Pulmonary artery endothelial cell (primary cell): Measurements from ENCODE around the gene ZNF506. TPM values are rescaled to one million over a fixed set of nuclear protein-coding genes. Genes with fewer than 3 reads are reported as not detected.
"Not testable (repeated sequence)": the region's sequence is repeated elsewhere in the genome, so short reads cannot be mapped to it uniquely, and the experiment has no call there.

Experiments
- DNase-seq: peaks from one replicate; pipeline ENCODE4 v3.0.0-alpha.2; 2011; ENCODE audit warnings: low read depth, low spot score
- total RNA-seq: library from RNA; depleted of rRNA; stranded (reverse); fragments of >200 nt; gene quantifications from 2 replicates; pipeline ENCODE4 v1.2.3, GENCODE V29; 2014

Gene ZNF506
- total RNA-seq, 1 donor from 2014 or later, result 1.4 TPM

DNA sequence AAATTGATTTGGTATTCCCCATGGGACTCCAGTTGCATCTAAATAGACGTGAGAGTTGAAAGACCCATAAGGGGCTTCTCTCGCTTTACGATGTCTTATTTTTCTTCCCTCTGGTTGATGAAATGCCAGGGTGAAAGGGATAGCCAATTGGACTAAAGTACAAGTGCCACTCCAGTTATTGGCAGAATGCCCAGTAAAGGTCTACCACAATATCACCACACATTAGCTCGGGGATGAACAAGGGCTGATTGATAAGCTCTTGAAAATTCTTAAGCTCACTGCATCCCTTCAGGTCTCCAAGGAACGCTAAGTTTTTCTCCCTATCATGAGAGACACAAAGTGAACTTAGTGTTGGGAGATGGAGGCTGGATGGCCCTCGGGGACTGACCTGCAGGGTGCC lies 39.8 kb downstream of the ZNF506 start:
- not testable (repeated sequence) for DNase-seq

DNA sequence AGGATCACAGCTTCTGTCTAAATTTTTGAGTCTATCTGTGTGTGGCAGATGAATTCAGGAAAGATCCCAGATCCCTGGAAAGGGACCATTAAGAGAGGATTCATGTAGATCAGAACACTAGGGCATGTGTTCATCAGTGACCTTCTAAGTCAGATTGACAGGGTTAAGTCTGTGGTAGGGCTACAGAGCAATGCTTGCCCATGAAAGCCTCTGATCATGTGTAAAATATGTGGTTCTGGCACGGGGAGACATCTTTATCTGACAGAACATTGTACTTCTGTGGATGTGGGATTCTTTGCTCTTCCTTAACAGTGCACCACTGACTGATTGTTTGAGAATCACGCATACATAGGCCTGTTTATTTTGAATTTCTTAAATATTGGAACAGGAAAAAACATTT lies 42.9 kb downstream of the ZNF506 start:
- no peak for DNase-seq

DNA sequence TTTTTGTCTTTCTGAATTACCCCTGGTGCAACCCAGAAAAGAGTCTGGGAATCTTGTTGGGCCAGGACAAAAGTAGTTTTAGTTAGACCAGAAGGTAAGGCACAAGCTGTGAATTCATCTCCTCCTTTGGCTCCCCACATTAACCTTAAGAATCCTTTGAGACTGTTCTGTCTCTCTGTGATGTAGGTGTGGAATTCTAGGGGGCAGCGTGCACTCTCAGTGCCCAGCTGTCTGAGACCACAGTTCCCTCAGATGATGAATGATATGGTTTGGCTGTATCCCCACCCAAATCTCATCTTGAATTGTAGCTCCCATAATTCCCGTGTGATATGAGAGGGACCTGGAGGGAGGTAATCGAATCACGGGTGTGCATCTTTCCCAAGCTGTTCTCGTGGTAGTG lies 43.9 kb downstream of the ZNF506 start:
- no peak for DNase-seq

GRCh38 chr19:19776206-19777008 lies 45.1 kb downstream of the ZNF506 start:
- peak; percentile 95 for DNase-seq

- DNase-seq, result no peak
Observed at GRCh38 chr19:19775891-19776205, 45.7 kb downstream of the ZNF506 start.

GRCh38 chr19:19774354-19775033 lies 47.1 kb downstream of the ZNF506 start:
- no peak for DNase-seq

DNA sequence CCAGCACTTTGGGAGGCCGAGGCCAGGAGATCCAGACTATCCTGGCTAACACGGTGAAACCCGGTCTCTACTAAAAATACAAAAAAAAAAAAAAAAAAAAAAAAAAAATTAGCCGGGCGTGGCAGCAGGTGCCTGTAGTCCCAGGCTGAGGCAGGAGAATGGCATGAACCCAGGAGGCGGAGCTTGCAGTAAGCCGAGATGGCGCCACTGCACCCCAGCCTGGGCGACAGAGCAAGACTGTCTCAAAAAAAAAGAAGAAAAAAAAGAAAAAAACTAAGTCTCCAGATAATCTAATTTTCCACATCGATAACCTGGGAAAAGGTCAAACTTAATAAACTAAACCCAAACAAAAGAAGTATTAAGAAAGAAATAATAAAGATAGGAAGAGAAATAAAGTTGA lies 49.6 kb downstream of the ZNF506 start:
- not testable (repeated sequence) for DNase-seq

GRCh38 chr19:19769971-19770370 lies 51.6 kb downstream of the ZNF506 start:
- DNase-seq, result not testable (repeated sequence)

- DNase-seq, result no peak
Observed at GRCh38 chr19:19758164-19758563, 63.4 kb downstream of the ZNF506 start.

- no peak for DNase-seq
Observed at GRCh38 chr19:19752760-19753403, 68.7 kb downstream of the ZNF506 start.

DNA sequence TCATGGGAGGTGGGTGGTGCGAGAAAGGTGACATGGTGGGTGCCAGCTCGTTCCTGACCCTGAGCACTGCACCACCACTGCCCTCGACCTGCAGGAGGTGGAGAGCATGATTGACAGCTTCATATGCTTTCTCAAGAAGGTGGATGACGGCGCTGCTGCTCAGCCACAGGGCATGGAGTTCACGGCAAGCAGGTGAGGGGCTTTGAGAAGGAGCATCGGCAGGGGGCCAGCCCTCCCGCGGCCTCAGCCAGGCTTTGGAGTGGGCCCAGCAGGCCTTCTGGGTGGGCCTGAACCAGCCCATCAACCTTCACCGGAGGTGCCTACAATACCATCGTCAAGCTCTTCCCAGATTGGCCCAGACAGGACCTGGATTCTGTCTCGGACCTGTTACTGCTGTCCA lies 69.7 kb downstream of the ZNF506 start:
- DNase-seq, result no peak

DNA sequence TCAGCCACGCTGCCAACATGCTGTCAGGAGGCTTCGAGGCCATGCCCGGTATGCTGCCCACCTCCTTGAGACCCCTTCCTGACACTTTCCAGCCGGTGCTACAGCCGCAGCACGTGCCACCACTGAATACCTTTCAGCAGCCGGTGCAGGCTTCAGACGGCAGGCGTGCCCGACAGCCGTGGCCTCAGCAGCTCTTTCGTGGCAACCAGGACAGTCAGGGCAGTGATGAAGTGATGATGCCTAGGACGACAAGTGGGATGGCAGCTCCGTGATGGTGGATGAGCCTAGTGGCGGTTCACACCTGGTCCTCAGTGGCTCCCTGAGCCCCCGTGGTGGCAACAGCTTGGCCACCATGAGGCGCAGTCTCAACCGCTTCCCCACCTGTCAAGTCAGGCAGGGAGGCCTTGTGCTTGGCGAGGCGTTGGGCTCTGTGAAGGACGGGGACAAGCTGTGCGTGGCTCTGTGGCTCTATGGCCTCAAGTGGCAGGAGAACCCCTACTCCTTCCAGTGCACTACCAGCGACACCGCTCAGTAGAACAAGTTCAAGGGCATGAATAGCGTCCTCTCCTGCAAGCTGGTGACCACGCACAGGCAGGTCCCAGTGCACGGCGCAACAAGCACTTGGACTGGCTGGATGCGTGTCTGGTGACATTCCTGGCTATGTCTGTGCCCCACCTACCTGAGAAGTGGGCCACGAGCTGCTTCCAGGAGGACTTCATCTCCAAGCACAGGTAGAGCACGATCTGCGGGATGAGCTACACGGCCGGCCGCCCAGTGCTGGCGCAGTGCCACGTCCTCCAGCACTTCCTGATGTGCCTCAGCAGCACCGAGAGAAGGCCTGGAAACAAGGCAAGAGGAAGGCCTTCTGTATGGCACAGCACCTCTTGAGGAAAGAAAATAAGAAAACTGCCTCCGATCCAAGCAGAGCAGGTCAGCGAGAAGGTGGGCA lies 70.4 kb downstream of the ZNF506 start:
- DNase-seq, result no peak

GRCh38 chr19:19749908-19750841 lies 71.4 kb downstream of the ZNF506 start:
- no peak for DNase-seq

DNA sequence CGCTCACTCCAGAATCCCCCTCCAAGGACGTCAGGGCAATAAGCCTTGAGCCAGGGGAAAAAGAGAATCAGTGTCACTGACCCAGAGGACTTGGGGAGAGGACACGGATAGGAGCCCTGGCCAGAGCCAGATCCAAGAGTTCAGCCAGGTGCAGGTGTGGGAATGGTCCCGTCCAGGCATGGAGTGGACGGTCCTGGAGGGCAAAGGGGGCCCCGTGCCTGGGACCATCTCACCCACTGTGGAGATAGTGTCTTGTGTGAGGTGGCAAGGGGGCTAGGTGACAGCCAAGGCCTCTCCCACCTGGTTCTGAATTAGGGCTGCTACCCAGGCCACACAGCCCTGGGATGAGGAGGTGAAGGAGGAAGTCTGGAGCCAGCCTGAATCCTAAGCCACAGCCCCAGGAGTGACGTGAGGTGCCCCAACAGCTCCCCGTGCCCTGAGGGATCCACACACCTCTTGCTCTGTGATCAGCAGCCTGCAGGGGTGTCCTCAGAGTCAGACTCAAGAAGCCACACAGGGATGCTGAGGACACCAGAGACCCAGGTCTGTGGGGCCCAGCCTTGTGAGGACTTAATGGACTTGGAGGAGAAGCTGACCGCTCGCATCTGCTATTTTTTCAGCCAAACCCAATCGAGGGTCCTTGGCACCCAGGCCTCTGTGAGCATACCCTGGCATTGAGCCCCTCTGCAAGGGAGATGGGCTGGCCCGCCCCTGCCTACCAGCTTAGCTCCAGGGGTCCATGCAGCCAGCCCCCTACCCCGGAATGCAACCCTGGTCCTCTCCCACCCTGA lies 72.2 kb downstream of the ZNF506 start:
- no peak for DNase-seq

DNA sequence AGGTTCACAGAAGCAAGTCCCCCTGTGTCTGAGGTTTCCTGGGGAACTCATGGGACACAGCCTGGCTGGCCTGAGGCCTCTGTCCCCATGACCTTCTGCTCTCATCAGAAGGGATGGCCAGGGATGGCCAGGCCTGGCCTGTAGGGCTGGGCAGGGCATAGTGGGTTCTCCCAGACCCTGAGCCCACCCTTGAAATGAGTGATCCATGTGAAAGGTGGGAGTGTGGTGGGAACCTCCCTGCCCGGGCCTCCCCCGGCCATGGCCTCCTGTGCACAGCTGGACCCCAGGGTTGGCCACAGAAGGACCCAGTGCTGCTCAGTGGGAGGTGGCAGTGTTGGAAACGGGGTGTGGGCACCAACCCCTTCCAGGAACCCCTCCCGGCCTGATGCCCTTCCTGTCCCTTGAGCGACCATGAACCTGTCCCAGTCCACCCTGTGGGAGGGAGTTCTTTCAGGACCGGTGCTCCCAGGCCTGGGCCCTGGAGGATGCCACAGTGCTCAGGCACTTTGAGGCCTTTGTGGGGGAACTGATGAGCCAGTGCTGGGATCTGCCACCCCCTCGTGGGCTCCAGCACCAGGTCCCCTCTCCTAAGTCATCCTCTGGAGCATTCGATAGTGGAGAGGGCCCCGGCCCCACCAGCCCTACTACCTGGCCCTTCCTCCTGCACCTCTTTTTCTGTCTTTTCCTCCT lies 73.2 kb downstream of the ZNF506 start:
- DNase-seq, result no peak

- no peak for DNase-seq
Observed at GRCh38 chr19:19747357-19748220, 74.0 kb downstream of the ZNF506 start.

DNA sequence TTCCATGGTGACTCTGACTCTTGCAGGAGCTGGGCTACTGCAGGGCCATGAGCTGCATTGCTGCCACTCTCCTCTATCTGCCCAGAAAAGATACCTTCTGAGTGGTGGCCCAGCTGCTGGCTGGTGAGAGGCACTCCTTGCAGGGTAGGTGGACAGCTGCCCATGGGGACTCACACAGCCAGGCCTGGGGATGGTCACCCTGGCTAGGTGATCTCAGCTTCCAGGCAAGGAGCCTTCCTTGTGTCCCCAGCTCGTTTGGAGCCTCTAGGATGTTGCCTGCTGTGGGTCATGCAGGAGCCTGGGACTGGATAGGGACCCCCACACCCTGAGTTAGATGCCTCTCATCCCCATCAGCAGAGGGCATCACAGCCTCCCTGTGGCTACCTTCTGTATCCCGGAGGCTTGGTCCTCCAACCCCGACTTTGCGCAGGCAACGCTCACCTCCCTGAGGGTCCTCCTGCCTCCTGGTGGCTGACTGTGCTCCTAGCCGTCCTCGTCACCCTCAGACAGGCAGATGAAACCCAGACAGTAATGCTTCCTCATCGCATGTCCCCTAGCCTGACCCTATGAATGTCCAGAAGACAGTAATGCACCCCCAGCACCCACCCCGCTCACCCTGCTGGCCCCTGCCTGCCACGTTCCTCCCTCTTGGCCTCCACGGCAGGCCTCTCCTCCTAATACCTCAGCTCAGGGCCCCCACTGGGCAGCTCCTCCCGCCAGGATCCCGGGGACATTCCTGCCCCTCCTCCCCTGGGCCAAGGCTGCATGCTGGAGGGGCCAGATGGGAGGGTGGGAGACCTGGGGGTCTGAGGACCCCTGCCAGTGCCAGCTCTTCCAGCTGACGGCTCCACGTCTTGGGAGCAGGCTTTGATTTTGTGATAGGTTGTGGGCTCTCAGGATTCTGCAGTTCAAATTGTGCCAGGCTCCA lies 75.0 kb downstream of the ZNF506 start:
- no peak for DNase-seq
